OCI-LY1 (cell line): ENCODE measurements around the gene EMILIN3.

Experiments used
- EZH2 ChIP-seq: fragments of 200-600 bp; sonication (generic), shearing (Covaris generic); IDR thresholded peaks from 2 replicates; pipeline ENCODE4 v1.8.0; 2017; ENCODE audit warnings: borderline replicate concordance, mixed run types, mild to moderate bottlenecking, antibody characterized with exemption, low read length, moderate library complexity, mixed read lengths
- TF ChIP-seq, protein P1 (sequence below): fragments of 200-600 bp; sonication (generic), shearing (Covaris generic); IDR thresholded peaks from 2 replicates; pipeline ENCODE4 v1.5.1; 2017; ENCODE audit warnings: mild to moderate bottlenecking, antibody characterized with exemption, low read length, moderate library complexity, mixed read lengths

DNA sequence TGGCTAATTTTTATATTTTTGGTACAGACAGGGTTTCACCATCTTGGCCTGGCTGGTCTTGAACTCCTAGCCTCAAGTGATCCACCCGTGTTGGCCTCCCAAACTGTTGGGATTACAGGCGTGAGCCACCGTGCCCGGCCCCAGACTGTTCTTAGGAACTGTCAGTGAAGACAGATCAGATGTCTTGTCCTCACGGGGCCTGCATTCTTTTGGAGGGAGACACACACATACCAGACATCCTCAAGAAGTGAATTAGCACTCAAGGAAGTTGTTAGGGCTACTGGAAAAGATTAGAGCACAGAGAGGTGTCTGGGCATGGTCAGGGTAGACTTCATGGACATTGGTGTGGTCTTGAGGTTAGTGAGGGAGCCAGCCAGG lies 36.3 kb downstream of the EMILIN3 start:
- TF ChIP-seq, protein P1, sequence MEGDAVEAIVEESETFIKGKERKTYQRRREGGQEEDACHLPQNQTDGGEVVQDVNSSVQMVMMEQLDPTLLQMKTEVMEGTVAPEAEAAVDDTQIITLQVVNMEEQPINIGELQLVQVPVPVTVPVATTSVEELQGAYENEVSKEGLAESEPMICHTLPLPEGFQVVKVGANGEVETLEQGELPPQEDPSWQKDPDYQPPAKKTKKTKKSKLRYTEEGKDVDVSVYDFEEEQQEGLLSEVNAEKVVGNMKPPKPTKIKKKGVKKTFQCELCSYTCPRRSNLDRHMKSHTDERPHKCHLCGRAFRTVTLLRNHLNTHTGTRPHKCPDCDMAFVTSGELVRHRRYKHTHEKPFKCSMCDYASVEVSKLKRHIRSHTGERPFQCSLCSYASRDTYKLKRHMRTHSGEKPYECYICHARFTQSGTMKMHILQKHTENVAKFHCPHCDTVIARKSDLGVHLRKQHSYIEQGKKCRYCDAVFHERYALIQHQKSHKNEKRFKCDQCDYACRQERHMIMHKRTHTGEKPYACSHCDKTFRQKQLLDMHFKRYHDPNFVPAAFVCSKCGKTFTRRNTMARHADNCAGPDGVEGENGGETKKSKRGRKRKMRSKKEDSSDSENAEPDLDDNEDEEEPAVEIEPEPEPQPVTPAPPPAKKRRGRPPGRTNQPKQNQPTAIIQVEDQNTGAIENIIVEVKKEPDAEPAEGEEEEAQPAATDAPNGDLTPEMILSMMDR = no peak
- TF ChIP-seq EZH2 = no peak
